ENCODE results near the gene UNC5C. TPM values are rescaled to one million over a fixed set of nuclear protein-coding genes. Genes with fewer than 3 reads are reported as not detected.

The UNC5C gene
- total and polyA plus RNA-seq, 10 donors, result 0.43 to 15.7 (median 7.8) TPM

- WGBS, 5 donors, result 79 to 95% (median 84%) methylated on average over 1 of the region's 1 CpG
Measured at GRCh38 chr4:95243892-95244291, 304.9 kb downstream of the UNC5C start.

GRCh38 chr4:95238554-95238953 is 310.2 kb downstream of the UNC5C start:
- TF ChIP-seq POLR2A (IDR thresholded peaks at IDR 0.05), result no peak
- no peak for TF ChIP-seq POLR2AphosphoS5 (IDR thresholded peaks at IDR 0.05)
- no peak for TF ChIP-seq CTCF (IDR thresholded peaks at IDR 0.05 in 8 of 11, conservative IDR thresholded peaks at IDR 0.05 in 3 of 11)
- no peak for DNase-seq
- Histone ChIP-seq H3K27ac (no peak overlapping the region), H3K4me1 (no peaks in the 10 kb centered on the region), H3K4me3 (no peak overlapping the region), H3K27me3 (replicated peaks in 1 of 7) (no peaks in the 10 kb centered on the region), H3K36me3 (no peaks in the 10 kb centered on the region), H3K9me3 (peaks cover 0 to 7% (median 3%) of the 10 kb centered on the region in 8 donors)
- intact Hi-C loops (cut with DNase I; ENCODE audit: low total_unique reads), result no loop called here

More at GRCh38 chr4:95243892-95244291, 304.9 kb downstream of the UNC5C start:
- Histone ChIP-seq H3K27ac (no peak overlapping the region), H3K4me3 (no peak overlapping the region), H3K9me3 (peaks cover 0 to 2% (median 0%) of the 10 kb centered on the region in 8 donors), H3K27me3 (replicated peaks in 1 of 7) (no peaks in the 10 kb centered on the region), H3K4me1 (no peaks in the 10 kb centered on the region), H3K36me3 (no peaks in the 10 kb centered on the region)
- no peak for DNase-seq
- TF ChIP-seq POLR2A (IDR thresholded peaks at IDR 0.05), result no peak
- no peak for TF ChIP-seq CTCF (IDR thresholded peaks at IDR 0.05 in 8 of 11, conservative IDR thresholded peaks at IDR 0.05 in 3 of 11)
- intact Hi-C loops (cut with DNase I; ENCODE audit: low total_unique reads), result no loop called here

DNA sequence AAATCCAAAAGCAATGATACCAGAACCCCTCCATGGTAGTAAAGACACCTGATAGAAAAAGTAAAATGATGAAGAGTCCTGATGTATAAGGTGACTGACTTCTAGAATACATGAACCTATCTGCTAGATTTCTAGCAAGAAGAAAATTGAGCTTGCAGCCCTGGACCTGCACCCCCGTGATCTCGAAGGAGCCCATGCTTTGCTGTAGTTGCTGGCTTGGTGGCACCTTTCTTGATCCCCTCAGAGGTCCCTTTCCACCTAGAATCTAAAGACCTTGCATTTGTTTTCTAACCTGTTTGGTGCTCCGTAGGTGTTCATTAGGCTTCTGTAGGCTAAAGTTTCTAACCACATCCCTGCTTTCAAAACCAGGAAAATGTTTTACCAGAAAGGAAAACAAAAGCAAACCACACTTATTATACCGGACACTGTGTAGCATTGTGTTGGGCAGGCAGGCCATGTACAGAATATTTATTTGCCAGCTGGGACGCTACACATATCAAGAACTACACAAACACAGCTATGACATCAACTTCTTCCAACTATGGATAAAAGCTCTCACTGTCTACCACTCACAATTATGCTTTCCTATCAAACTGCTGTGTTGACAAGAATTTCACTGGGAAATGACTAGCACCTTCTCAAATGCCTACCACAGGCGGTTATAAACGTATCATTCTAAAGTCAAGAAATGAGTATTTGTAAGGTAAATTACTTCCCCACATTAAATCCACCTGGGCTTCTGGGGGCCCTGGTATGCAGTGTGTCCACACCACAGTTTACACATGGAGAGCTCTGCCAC is 316.2 kb downstream of the UNC5C start:
- H3K36me3 ChIP-seq, result no peaks in the 10 kb centered on the region
- no peak overlapping the region for H3K27ac ChIP-seq
- no peak for DNase-seq
- 56 to 70% (median 66%) methylated on average over 7 of the region's 7 CpGs for WGBS, 5 donors
- H3K4me1 ChIP-seq, result peaks cover 0 to 8% (median 0%) of the 10 kb centered on the region in 6 donors
- H3K4me3 ChIP-seq, result no peak overlapping the region
- H3K9me3 ChIP-seq, result no peaks in the 10 kb centered on the region
- no peak for TF ChIP-seq POLR2A (IDR thresholded peaks at IDR 0.05)
- no peak for TF ChIP-seq POLR2AphosphoS5 (IDR thresholded peaks at IDR 0.05)
- no peak for TF ChIP-seq CTCF (IDR thresholded peaks at IDR 0.05 in 8 of 11, conservative IDR thresholded peaks at IDR 0.05 in 3 of 11)
- intact Hi-C loops (cut with DNase I; ENCODE audit: low total_unique reads), result no loop called here
- no peaks in the 10 kb centered on the region for H3K27me3 ChIP-seq (replicated peaks in 1 of 7)

DNA sequence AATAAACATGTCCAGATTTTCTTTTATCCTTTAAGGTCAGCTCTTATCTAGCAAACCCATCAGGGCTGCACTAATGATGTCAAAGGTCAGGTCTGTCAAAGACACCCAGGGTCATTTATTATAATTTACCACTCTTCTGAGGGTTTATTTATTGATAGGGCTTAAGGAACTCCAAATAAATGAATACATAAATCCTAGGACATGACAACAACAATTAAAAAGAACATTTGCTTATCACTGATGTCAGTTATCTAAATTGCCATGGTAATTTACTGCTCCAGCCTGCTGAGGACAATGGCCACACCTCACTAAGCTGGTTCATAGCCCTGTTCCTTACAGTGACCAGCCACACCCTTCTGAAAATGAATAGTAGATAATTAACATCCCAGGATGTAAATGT is 317.1 kb downstream of the UNC5C start:
- intact Hi-C loops (cut with DNase I; ENCODE audit: low total_unique reads), result no loop called here
- no peak for DNase-seq

More for the DNA sequence above, 317.1 kb downstream of the UNC5C start:
- no peaks in the 10 kb centered on the region for H3K27me3 ChIP-seq (replicated peaks in 1 of 7)
- H3K4me3 ChIP-seq, result no peak overlapping the region
- no peak overlapping the region for H3K27ac ChIP-seq
- no peaks in the 10 kb centered on the region for H3K36me3 ChIP-seq
- no peaks in the 10 kb centered on the region for H3K9me3 ChIP-seq
- no peak for TF ChIP-seq CTCF (IDR thresholded peaks at IDR 0.05 in 8 of 11, conservative IDR thresholded peaks at IDR 0.05 in 3 of 11)
- TF ChIP-seq POLR2AphosphoS5 (IDR thresholded peaks at IDR 0.05), result no peak
- no peak for TF ChIP-seq POLR2A (IDR thresholded peaks at IDR 0.05)
- peaks cover 0 to 8% (median 0%) of the 10 kb centered on the region in 6 donors for H3K4me1 ChIP-seq

Measured in spleen (tissue), 11 donors.